ENCODE results near the gene CFAP68. TPM values are rescaled to one million over a fixed set of nuclear protein-coding genes. Genes with fewer than 3 reads are reported as not detected.
A peak's percentile ranks its signal among the peaks of the same experiment; 100 is the strongest.

The CFAP68 gene
- total and polyA plus RNA-seq, 2 of the 13 experiments (the other 11 are each of a cell fraction or from before 2014, with no cell fraction given), result 22.2 to 25.6 TPM

DNA sequence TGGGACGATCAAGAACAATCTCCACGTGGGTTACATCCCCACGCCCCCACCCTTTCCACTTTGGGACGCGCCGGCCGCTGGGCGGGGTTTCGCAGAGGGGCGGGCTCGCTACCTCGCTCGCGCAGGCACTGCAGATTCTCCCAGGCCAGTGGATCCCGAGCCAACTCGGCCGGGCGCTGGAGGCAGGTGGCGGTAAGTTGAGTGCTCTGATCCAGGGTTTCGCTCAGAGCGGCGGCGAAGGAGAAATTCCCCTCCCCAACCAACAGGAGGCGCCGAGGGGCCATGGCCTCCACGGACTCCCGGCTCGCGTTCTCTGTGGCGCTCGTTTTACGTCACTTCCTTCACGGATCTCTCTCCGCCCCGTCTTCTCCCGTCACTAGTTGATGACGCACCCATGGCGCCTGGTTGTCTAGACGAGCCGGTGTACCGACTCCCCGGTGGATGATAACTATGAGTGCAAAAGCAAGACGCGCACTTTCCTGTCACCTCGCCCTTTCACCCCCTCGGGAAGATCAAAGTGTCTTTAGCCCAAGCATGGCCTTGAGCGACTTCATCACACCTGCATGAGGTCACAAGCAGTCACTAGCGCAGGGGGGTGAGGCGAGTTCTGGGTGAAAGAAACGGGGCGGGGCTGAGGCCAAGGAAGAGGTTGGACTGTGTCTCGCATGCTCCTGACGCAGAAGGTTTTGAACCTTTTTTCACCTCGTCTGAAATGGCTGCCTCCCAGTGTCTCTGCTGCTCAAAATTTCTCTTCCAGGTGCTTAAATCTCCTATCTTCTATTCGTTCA is at the start of gene CFAP68, which contains the start of gene FDXACB1 (continued):
- peak; percentile 89 for TF ChIP-seq KDM5B (CRISPR knock-in tag; IDR thresholded peaks at IDR 0.05; ENCODE audit: borderline replicate concordance)
- TF ChIP-seq AHR (CRISPR knock-in tag; IDR thresholded peaks at IDR 0.05), result peak; percentile 45; the same call in 1 of the 2 replicates
- TF ChIP-seq, protein P1, sequence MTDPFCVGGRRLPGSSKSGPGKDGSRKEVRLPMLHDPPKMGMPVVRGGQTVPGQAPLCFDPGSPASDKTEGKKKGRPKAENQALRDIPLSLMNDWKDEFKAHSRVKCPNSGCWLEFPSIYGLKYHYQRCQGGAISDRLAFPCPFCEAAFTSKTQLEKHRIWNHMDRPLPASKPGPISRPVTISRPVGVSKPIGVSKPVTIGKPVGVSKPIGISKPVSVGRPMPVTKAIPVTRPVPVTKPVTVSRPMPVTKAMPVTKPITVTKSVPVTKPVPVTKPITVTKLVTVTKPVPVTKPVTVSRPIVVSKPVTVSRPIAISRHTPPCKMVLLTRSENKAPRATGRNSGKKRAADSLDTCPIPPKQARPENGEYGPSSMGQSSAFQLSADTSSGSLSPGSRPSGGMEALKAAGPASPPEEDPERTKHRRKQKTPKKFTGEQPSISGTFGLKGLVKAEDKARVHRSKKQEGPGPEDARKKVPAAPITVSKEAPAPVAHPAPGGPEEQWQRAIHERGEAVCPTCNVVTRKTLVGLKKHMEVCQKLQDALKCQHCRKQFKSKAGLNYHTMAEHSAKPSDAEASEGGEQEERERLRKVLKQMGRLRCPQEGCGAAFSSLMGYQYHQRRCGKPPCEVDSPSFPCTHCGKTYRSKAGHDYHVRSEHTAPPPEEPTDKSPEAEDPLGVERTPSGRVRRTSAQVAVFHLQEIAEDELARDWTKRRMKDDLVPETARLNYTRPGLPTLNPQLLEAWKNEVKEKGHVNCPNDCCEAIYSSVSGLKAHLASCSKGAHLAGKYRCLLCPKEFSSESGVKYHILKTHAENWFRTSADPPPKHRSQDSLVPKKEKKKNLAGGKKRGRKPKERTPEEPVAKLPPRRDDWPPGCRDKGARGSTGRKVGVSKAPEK (CRISPR knock-in tag; IDR thresholded peaks at IDR 0.05; ENCODE audit: borderline replicate concordance), result no peak
- peak; percentile 98 for TF ChIP-seq GATAD1 (CRISPR knock-in tag; IDR thresholded peaks at IDR 0.05)
- TF ChIP-seq ZMYM2 (CRISPR knock-in tag; IDR thresholded peaks at IDR 0.05), result peak; percentile 81; the same call in 1 of the 2 replicates
- TF ChIP-seq, protein P2, sequence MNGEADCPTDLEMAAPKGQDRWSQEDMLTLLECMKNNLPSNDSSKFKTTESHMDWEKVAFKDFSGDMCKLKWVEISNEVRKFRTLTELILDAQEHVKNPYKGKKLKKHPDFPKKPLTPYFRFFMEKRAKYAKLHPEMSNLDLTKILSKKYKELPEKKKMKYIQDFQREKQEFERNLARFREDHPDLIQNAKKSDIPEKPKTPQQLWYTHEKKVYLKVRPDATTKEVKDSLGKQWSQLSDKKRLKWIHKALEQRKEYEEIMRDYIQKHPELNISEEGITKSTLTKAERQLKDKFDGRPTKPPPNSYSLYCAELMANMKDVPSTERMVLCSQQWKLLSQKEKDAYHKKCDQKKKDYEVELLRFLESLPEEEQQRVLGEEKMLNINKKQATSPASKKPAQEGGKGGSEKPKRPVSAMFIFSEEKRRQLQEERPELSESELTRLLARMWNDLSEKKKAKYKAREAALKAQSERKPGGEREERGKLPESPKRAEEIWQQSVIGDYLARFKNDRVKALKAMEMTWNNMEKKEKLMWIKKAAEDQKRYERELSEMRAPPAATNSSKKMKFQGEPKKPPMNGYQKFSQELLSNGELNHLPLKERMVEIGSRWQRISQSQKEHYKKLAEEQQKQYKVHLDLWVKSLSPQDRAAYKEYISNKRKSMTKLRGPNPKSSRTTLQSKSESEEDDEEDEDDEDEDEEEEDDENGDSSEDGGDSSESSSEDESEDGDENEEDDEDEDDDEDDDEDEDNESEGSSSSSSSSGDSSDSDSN (CRISPR knock-in tag; IDR thresholded peaks at IDR 0.05), result peak; percentile 88
- TF ChIP-seq, protein P3, sequence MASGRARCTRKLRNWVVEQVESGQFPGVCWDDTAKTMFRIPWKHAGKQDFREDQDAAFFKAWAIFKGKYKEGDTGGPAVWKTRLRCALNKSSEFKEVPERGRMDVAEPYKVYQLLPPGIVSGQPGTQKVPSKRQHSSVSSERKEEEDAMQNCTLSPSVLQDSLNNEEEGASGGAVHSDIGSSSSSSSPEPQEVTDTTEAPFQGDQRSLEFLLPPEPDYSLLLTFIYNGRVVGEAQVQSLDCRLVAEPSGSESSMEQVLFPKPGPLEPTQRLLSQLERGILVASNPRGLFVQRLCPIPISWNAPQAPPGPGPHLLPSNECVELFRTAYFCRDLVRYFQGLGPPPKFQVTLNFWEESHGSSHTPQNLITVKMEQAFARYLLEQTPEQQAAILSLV (CRISPR knock-in tag; IDR thresholded peaks at IDR 0.05; ENCODE audit: borderline replicate concordance), result peak; percentile 34; the same call in 1 of the 2 replicates
- TF ChIP-seq ATF7 (IDR thresholded peaks at IDR 0.05), result peak; percentile 18; the same call in 1 of the 2 replicates
- peak; percentile 59 for TF ChIP-seq ATF7 (CRISPR knock-in tag; IDR thresholded peaks at IDR 0.05)
- TF ChIP-seq JUND (CRISPR knock-in tag; IDR thresholded peaks at IDR 0.05), result no peak
- peak; percentile 96 for TF ChIP-seq RAD21 (CRISPR knock-in tag; IDR thresholded peaks at IDR 0.05)
- TF ChIP-seq ISL2 (CRISPR knock-in tag; IDR thresholded peaks at IDR 0.05), result peak; percentile 75
- TF ChIP-seq, protein P4, sequence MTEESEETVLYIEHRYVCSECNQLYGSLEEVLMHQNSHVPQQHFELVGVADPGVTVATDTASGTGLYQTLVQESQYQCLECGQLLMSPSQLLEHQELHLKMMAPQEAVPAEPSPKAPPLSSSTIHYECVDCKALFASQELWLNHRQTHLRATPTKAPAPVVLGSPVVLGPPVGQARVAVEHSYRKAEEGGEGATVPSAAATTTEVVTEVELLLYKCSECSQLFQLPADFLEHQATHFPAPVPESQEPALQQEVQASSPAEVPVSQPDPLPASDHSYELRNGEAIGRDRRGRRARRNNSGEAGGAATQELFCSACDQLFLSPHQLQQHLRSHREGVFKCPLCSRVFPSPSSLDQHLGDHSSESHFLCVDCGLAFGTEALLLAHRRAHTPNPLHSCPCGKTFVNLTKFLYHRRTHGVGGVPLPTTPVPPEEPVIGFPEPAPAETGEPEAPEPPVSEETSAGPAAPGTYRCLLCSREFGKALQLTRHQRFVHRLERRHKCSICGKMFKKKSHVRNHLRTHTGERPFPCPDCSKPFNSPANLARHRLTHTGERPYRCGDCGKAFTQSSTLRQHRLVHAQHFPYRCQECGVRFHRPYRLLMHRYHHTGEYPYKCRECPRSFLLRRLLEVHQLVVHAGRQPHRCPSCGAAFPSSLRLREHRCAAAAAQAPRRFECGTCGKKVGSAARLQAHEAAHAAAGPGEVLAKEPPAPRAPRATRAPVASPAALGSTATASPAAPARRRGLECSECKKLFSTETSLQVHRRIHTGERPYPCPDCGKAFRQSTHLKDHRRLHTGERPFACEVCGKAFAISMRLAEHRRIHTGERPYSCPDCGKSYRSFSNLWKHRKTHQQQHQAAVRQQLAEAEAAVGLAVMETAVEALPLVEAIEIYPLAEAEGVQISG (CRISPR knock-in tag; IDR thresholded peaks at IDR 0.05), result peak; percentile 95
- TF ChIP-seq HOXD1 (CRISPR knock-in tag; IDR thresholded peaks at IDR 0.05), result peak; percentile 81; the same call in 1 of the 2 replicates
- TF ChIP-seq ZBTB8A (CRISPR knock-in tag; IDR thresholded peaks at IDR 0.05; ENCODE audit: borderline replicate concordance, low read depth), result no peak
- TF ChIP-seq, protein P5, sequence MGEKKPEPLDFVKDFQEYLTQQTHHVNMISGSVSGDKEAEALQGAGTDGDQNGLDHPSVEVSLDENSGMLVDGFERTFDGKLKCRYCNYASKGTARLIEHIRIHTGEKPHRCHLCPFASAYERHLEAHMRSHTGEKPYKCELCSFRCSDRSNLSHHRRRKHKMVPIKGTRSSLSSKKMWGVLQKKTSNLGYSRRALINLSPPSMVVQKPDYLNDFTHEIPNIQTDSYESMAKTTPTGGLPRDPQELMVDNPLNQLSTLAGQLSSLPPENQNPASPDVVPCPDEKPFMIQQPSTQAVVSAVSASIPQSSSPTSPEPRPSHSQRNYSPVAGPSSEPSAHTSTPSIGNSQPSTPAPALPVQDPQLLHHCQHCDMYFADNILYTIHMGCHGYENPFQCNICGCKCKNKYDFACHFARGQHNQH (CRISPR knock-in tag; IDR thresholded peaks at IDR 0.05), result peak; percentile 79
- TF ChIP-seq ZNF678 (CRISPR knock-in tag; IDR thresholded peaks at IDR 0.05), result 0 out of 2 replicates have a peak, but pooled peaks have one; percentile 32
- peak; percentile 72; the same call in 1 of the 2 replicates for TF ChIP-seq GLI4 (CRISPR knock-in tag; IDR thresholded peaks at IDR 0.05; ENCODE audit: borderline replicate concordance)
- TF ChIP-seq PHF5A (CRISPR knock-in tag; IDR thresholded peaks at IDR 0.05; ENCODE audit: low read depth, unreplicated experiment), result no peak
